ENCODE measurements around the gene ALPL.

ALPL gene

GRCh38 chr1:21596628-21597027 is 87.4 kb downstream of the ALPL start:
- CTCF ChIA-PET = interaction anchor here (0.9 to 6.4 kb wide), 7 partner anchors 10 to 227 kb away, joined by 3 to 90 read pairs (median 4); no protein-coding TSS in a partner anchor
- no peak for DNase-seq (ENCODE audit: low read depth, low spot score)
- no peak for TF ChIP-seq CTCF (IDR thresholded peaks at IDR 0.05; ENCODE audit: insufficient read depth, low read length, missing control alignments)
- no peak overlapping the region for H3K4me3 ChIP-seq (ENCODE audit: low read depth, low read length)
- POLR2A ChIA-PET = no interaction called here

GRCh38 chr1:21597753-21598152 is 88.5 kb downstream of the ALPL start:
- ChIA-PET CTCF (interaction anchor here (0.8 to 6.4 kb wide), 2 partner anchors 19 to 228 kb away, joined by 3 to 90 read pairs; no protein-coding TSS in a partner anchor), POLR2A (no interaction called here)
- DNase-seq (ENCODE audit: low read depth, low spot score) = no peak
- no peak for TF ChIP-seq CTCF (IDR thresholded peaks at IDR 0.05; ENCODE audit: insufficient read depth, low read length, missing control alignments)
- H3K4me3 ChIP-seq (ENCODE audit: low read depth, low read length) = no peak overlapping the region

GRCh38 chr1:21598417-21598816 is 89.2 kb downstream of the ALPL start:
- no peak for DNase-seq (ENCODE audit: low read depth, low spot score)
- CTCF ChIA-PET = interaction anchor here (0.8 to 6.4 kb wide), 2 partner anchors 19 to 229 kb away, joined by 3 to 90 read pairs; no protein-coding TSS in a partner anchor
- no peak overlapping the region for H3K4me3 ChIP-seq (ENCODE audit: low read depth, low read length)
- no peak for TF ChIP-seq CTCF (IDR thresholded peaks at IDR 0.05; ENCODE audit: insufficient read depth, low read length, missing control alignments)
- POLR2A ChIA-PET = no interaction called here

GRCh38 chr1:21598904-21599303 is 89.7 kb downstream of the ALPL start:
- ChIA-PET POLR2A (no interaction called here), CTCF (interaction anchor here (6.4 kb wide), 1 partner anchor 229 kb away, joined by 90 read pairs; no protein-coding TSS in a partner anchor)
- no peak for DNase-seq (ENCODE audit: low read depth, low spot score)
- H3K4me3 ChIP-seq (ENCODE audit: low read depth, low read length) = no peak overlapping the region
- no peak for TF ChIP-seq CTCF (IDR thresholded peaks at IDR 0.05; ENCODE audit: insufficient read depth, low read length, missing control alignments)

- no peak for DNase-seq (ENCODE audit: low read depth, low spot score)
- ChIA-PET POLR2A (no interaction called here), CTCF (interaction anchor here (0.8 kb wide), 1 partner anchor 230 kb away, joined by 3 read pairs; no protein-coding TSS in a partner anchor)
- no peak overlapping the region for H3K4me3 ChIP-seq (ENCODE audit: low read depth, low read length)
- no peak for TF ChIP-seq CTCF (IDR thresholded peaks at IDR 0.05; ENCODE audit: insufficient read depth, low read length, missing control alignments)
Observed at GRCh38 chr1:21599402-21599801, 90.2 kb downstream of the ALPL start.

- no peak overlapping the region for H3K4me3 ChIP-seq (ENCODE audit: low read depth, low read length)
- no peak for DNase-seq (ENCODE audit: low read depth, low spot score)
- TF ChIP-seq CTCF (IDR thresholded peaks at IDR 0.05; ENCODE audit: insufficient read depth, low read length, missing control alignments) = no peak
- POLR2A ChIA-PET = no interaction called here
- CTCF ChIA-PET = no interaction called here
Observed at GRCh38 chr1:21601278-21602048, 92.2 kb downstream of the ALPL start.
